Activated CD8-positive, alpha-beta memory T cell treated with anti-CD3 and anti-CD28 coated beads for 36 hours (primary cell): ENCODE results near the gene SH3GL1. TPM values are rescaled to one million over a fixed set of nuclear protein-coding genes. Genes with fewer than 3 reads are reported as not detected.
"Not testable (repeated sequence)": the region's sequence is repeated elsewhere in the genome, so short reads cannot be mapped to it uniquely, and the experiment has no call there.

Experiments used
- CTCF ChIA-PET: fragments of 350-600 bp; sonication (Branson Sonifier 250); formaldehyde crosslinking; loops from one replicate; lab custom pipeline; 2021; ENCODE audit warnings: antibody characterized with exemption; lab: Charles Lee
- POLR2A ChIA-PET: fragments of 350-600 bp; sonication (Branson Sonifier 250); formaldehyde crosslinking; loops from one replicate; lab custom pipeline; 2021; ENCODE audit warnings: antibody characterized with exemption; lab: Charles Lee
- total RNA-seq, 2 experiments: library from RNA; stranded (reverse); gene quantifications; one replicate each; pipeline ENCODE4 v1.2.3, GENCODE V29; 2021

Gene SH3GL1
- total RNA-seq, 2 experiments from 2014 or later = 37.1 to 41.5 TPM

GRCh38 chr19:4345342-4346019 is 54.9 kb downstream of the SH3GL1 start:
- CTCF ChIA-PET = interaction anchor here (0.7 to 1.1 kb wide), 2 partner anchors 12 to 78 kb away, joined by 3 read pairs; no protein-coding TSS in a partner anchor
- POLR2A ChIA-PET = interaction anchor here (0.6 kb wide), 1 partner anchor 41 kb away, joined by 9 read pairs; no protein-coding TSS in a partner anchor

- ChIA-PET POLR2A (interaction anchor here (0.6 to 2.4 kb wide), 7 partner anchors 9 to 128 kb away, joined by 3 to 9 read pairs (median 4); partner anchors contain the start of gene CHAF1A), CTCF (interaction anchor here (0.6 to 4.1 kb wide), 8 partner anchors 9 to 684 kb away, joined by 3 to 27 read pairs (median 4); partner anchors contain the start of gene CHAF1A)
Measured at GRCh38 chr19:4343370-4344307, 56.7 kb downstream of the SH3GL1 start, which contains the start of gene MPND. Gene MPND, plus strand, starts transcription at chr19:4343562. Its CDS starts 32 bp downstream, at chr19:4343594.

- CTCF ChIA-PET = interaction anchor here (0.6 to 4.1 kb wide), 8 partner anchors 10 to 685 kb away, joined by 3 to 27 read pairs (median 4); partner anchors contain the start of gene CHAF1A
- POLR2A ChIA-PET = interaction anchor here (0.7 to 2.4 kb wide), 8 partner anchors 10 to 129 kb away, joined by 3 to 9 read pairs (median 5); partner anchors contain the start of genes CHAF1A and FSD1
Measured at GRCh38 chr19:4342615-4343369, 57.6 kb downstream of the SH3GL1 start.

GRCh38 chr19:4342314-4342614 is 58.1 kb downstream of the SH3GL1 start:
- ChIA-PET POLR2A (interaction anchor here (0.6 to 2.4 kb wide), 6 partner anchors 10 to 98 kb away, joined by 3 to 9 read pairs (median 6); partner anchors contain the start of gene FSD1), CTCF (interaction anchor here (0.8 to 4.1 kb wide), 5 partner anchors 10 to 75 kb away, joined by 3 to 27 read pairs (median 4); no protein-coding TSS in a partner anchor)

- ChIA-PET CTCF (interaction anchor here (2.7 kb wide), 1 partner anchor 14 kb away, joined by 11 read pairs; no protein-coding TSS in a partner anchor), POLR2A (no interaction called here)
Measured at GRCh38 chr19:4338441-4339355, 61.6 kb downstream of the SH3GL1 start, which contains the start of gene STAP2. Gene STAP2, minus strand, starts transcription at chr19:4338827. Its CDS starts 74 bp downstream, at chr19:4338753.

GRCh38 chr19:4337906-4338440 is 62.4 kb downstream of the SH3GL1 start:
- POLR2A ChIA-PET = no interaction called here
- CTCF ChIA-PET = interaction anchor here (2.7 kb wide), 1 partner anchor 15 kb away, joined by 11 read pairs; no protein-coding TSS in a partner anchor

GRCh38 chr19:4334929-4335570 is 65.3 kb downstream of the SH3GL1 start:
- CTCF ChIA-PET = interaction anchor here (0.6 kb wide), 1 partner anchor 341 kb away, joined by 4 read pairs; no protein-coding TSS in a partner anchor

GRCh38 chr19:4329858-4330257 is 70.5 kb downstream of the SH3GL1 start:
- CTCF ChIA-PET = interaction anchor here (0.6 to 1.1 kb wide), 2 partner anchors 63 to 228 kb away, joined by 3 to 4 read pairs; no protein-coding TSS in a partner anchor
- POLR2A ChIA-PET = interaction anchor here (1.5 kb wide), 1 partner anchor 12 kb away, joined by 5 read pairs; no protein-coding TSS in a partner anchor

More at GRCh38 chr19:4334929-4335570, 65.3 kb downstream of the SH3GL1 start:
- POLR2A ChIA-PET = no interaction called here

- CTCF ChIA-PET, POLR2A ChIA-PET: not testable (repeated sequence)
Measured at GRCh38 chr19:4328991-4329681, 71.2 kb downstream of the SH3GL1 start.

GRCh38 chr19:4328243-4328990 is 71.9 kb downstream of the SH3GL1 start:
- CTCF ChIA-PET = interaction anchor here (1.1 kb wide), 1 partner anchor 24 kb away, joined by 3 read pairs; no protein-coding TSS in a partner anchor

GRCh38 chr19:4327877-4328242 is 72.5 kb downstream of the SH3GL1 start:
- ChIA-PET CTCF (interaction anchor here (1.1 kb wide), 1 partner anchor 25 kb away, joined by 3 read pairs; no protein-coding TSS in a partner anchor), POLR2A (interaction anchor here (0.5 to 1.2 kb wide), 2 partner anchors 15 to 1665 kb away, joined by 4 to 9 read pairs; partner anchors contain the start of gene MPND)

More at GRCh38 chr19:4328243-4328990, 71.9 kb downstream of the SH3GL1 start:
- POLR2A ChIA-PET = interaction anchor here (0.5 to 1.2 kb wide), 2 partner anchors 15 to 1664 kb away, joined by 4 to 9 read pairs; partner anchors contain the start of gene MPND

GRCh38 chr19:4327252-4327876 is 73.0 kb downstream of the SH3GL1 start:
- CTCF ChIA-PET = interaction anchor here (1.1 kb wide), 1 partner anchor 25 kb away, joined by 3 read pairs; no protein-coding TSS in a partner anchor
- POLR2A ChIA-PET = interaction anchor here (1.2 kb wide), 1 partner anchor 16 kb away, joined by 9 read pairs; the partner anchor contains the start of gene MPND

GRCh38 chr19:4326837-4327251 is 73.5 kb downstream of the SH3GL1 start:
- ChIA-PET POLR2A (no interaction called here), CTCF (no interaction called here)

- ChIA-PET CTCF (no interaction called here), POLR2A (no interaction called here)
Measured at GRCh38 chr19:4326215-4326836, 74.0 kb downstream of the SH3GL1 start.
